ENCODE measurements around the gene NUCKS1. TPM values are rescaled to one million over a fixed set of nuclear protein-coding genes. Genes with fewer than 3 reads are reported as not detected.

NUCKS1 gene
- total RNA-seq, 1 experiment from 2014 or later, result 427 TPM

GRCh38 chr1:205681364-205681763, 68.6 kb downstream of the NUCKS1 start:
- H4K8ac ChIP-seq (replicated peaks; ENCODE audit: insufficient read length, low read depth, low read length), result no peak overlapping the region
- H2BK15ac ChIP-seq (ENCODE audit: low read depth, low read length), result no peak overlapping the region
- no peak overlapping the region for H3K14ac ChIP-seq (ENCODE audit: insufficient read depth, low read length)
- H3K27me3 ChIP-seq (ENCODE audit: insufficient read depth, low read length), result no peaks in the 10 kb centered on the region
- no peaks in the 10 kb centered on the region for H3K79me1 ChIP-seq (ENCODE audit: insufficient read depth, low read depth, low read length, poor library complexity, severe bottlenecking)
- Mint-ChIP-seq H3K9me3 (no peaks in the 10 kb centered on the region; a peak in 1 of 5 replicates), H3K27me3 (ENCODE audit: low read depth) (peaks cover 9% of the 10 kb centered on the region), H3K4me3 (peak overlapping the region in 1 of 2 experiments; percentile 78; a peak in 1 of 5 replicates), H3K27ac (no peak overlapping the region), H3K4me1 (peaks cover 41 to 47% of the 10 kb centered on the region in 2 experiments), H3K36me3 (ENCODE audit: insufficient read depth in 1 of 3, low read depth in 3 of 3) (no peaks in the 10 kb centered on the region; a peak in 1 of 7 replicates)
- H3K9me3 ChIP-seq (ENCODE audit: control insufficient read depth, low read depth, low read length), result no peaks in the 10 kb centered on the region
- no peak overlapping the region for H3K4me2 ChIP-seq (ENCODE audit: insufficient read depth, insufficient read length, low read length)
- H2BK20ac ChIP-seq (ENCODE audit: low read depth, low read length, poor library complexity, severe bottlenecking), result no peak overlapping the region
- no CpG with 5 or more reads among the region's 3 CpGs for WGBS (ENCODE audit: extremely low coverage, insufficient read length, low lambda C conversion rate)
- no peak overlapping the region for H2BK12ac ChIP-seq (ENCODE audit: insufficient read length, low read depth, low read length)
- no peak overlapping the region for H3T11ph ChIP-seq (ENCODE audit: low read length)
- no peak overlapping the region for H3K23ac ChIP-seq (ENCODE audit: insufficient read length, low read depth, low read length)
- H3K4ac ChIP-seq (ENCODE audit: low read depth, low read length), result no peak overlapping the region
- no peak overlapping the region for H3K56ac ChIP-seq (ENCODE audit: insufficient read length, low read depth, low read length)
- no peak overlapping the region for H3K18ac ChIP-seq (ENCODE audit: insufficient read length, low read depth, low read length)
- H2BK5ac ChIP-seq (ENCODE audit: insufficient read length, low read length), result no peak overlapping the region
- H3K79me2 ChIP-seq (ENCODE audit: insufficient read depth, low read length), result no peaks in the 10 kb centered on the region; the same call in 1 of the 2 replicates
- H4K20me1 ChIP-seq (ENCODE audit: control insufficient read depth, insufficient read depth, insufficient read length), result no peaks in the 10 kb centered on the region
- H2AFZ ChIP-seq (ENCODE audit: low read length), result no peak overlapping the region
- no peak overlapping the region for H3K27ac ChIP-seq (ENCODE audit: insufficient read length, low read depth, low read length)
- no peak overlapping the region for H4K91ac ChIP-seq (ENCODE audit: insufficient read length, low read depth, low read length)
- peaks cover 8% of the 10 kb centered on the region for H3K23me2 ChIP-seq (ENCODE audit: insufficient read length, low read depth, low read length, poor library complexity, severe bottlenecking)
- DNase-seq, result no peak
- no peak overlapping the region for H3K9ac ChIP-seq (ENCODE audit: extremely low read depth, insufficient read length, low read length)
- no peak overlapping the region for H2AK5ac ChIP-seq (ENCODE audit: insufficient read length, low read length)
- no peak overlapping the region for H2BK120ac ChIP-seq (ENCODE audit: low read depth, low read length, poor library complexity, severe bottlenecking)
- H3K4me1 ChIP-seq (ENCODE audit: insufficient read depth, low read length), result peaks cover 3% of the 10 kb centered on the region; the same call in 1 of the 2 replicates
- no peak for TF ChIP-seq CTCF (conservative IDR thresholded peaks at IDR 0.05)
- H4K5ac ChIP-seq (ENCODE audit: insufficient read length, low read depth, low read length), result no peak overlapping the region

All from H9 (cell line).